Measurements from ENCODE around the gene NUDT1.

The NUDT1 gene

GRCh38 chr7:2271273-2272026, 29.4 kb downstream of the NUDT1 start:
- no peak for DNase-seq

- no peak for DNase-seq
Measured at GRCh38 chr7:2272031-2272430, 30.0 kb downstream of the NUDT1 start.

- no peak for DNase-seq
Measured at GRCh38 chr7:2273866-2274265, 31.8 kb downstream of the NUDT1 start.

- DNase-seq: no peak
Measured at GRCh38 chr7:2274666-2275065, 32.6 kb downstream of the NUDT1 start.

- DNase-seq: no peak
Measured at GRCh38 chr7:2275101-2275500, 33.1 kb downstream of the NUDT1 start.

GRCh38 chr7:2276107-2276506, 34.1 kb downstream of the NUDT1 start:
- DNase-seq: no peak

GRCh38 chr7:2278026-2278425, 36.0 kb downstream of the NUDT1 start:
- no peak for DNase-seq

- DNase-seq: no peak
Measured at GRCh38 chr7:2279896-2280295, 37.9 kb downstream of the NUDT1 start.

GRCh38 chr7:2280424-2280823, 38.4 kb downstream of the NUDT1 start:
- DNase-seq: no peak

- DNase-seq: no peak
Measured at GRCh38 chr7:2281541-2281940, 39.5 kb downstream of the NUDT1 start.

- DNase-seq: no peak
Measured at GRCh38 chr7:2282185-2282751, 40.2 kb downstream of the NUDT1 start.

GRCh38 chr7:2283074-2283473, 41.0 kb downstream of the NUDT1 start:
- no peak for DNase-seq

- no peak for DNase-seq
Measured at GRCh38 chr7:2287745-2288144, 45.7 kb downstream of the NUDT1 start.

GRCh38 chr7:2288503-2288902, 46.5 kb downstream of the NUDT1 start:
- DNase-seq: no peak

- no peak for DNase-seq
Measured at GRCh38 chr7:2289111-2289586, 47.1 kb downstream of the NUDT1 start.

- no peak for DNase-seq
Measured at GRCh38 chr7:2289621-2290020, 47.6 kb downstream of the NUDT1 start.

- DNase-seq: no peak
Measured at GRCh38 chr7:2290877-2291276, 48.9 kb downstream of the NUDT1 start.

- DNase-seq: no peak
Measured at GRCh38 chr7:2295936-2296620, 54.1 kb downstream of the NUDT1 start.

GRCh38 chr7:2296832-2297231, 54.8 kb downstream of the NUDT1 start:
- no peak for DNase-seq

GRCh38 chr7:2299131-2299829, 57.3 kb downstream of the NUDT1 start:
- no peak for DNase-seq

- no peak for DNase-seq
Measured at GRCh38 chr7:2299870-2300512, 58.0 kb downstream of the NUDT1 start.
